Osteoblast (primary cell): Measurements from ENCODE around the gene DFFB. TPM values are rescaled to one million over a fixed set of nuclear protein-coding genes. Genes with fewer than 3 reads are reported as not detected.
A peak's percentile ranks its signal among the peaks of the same experiment; 100 is the strongest.

Experiments used
- DNase-seq: peaks from one replicate; pipeline ENCODE4 v3.0.0; 2011; ENCODE audit warnings: low spot score, mixed read lengths; ENCODE audit not compliant: insufficient read length; ENCODE audit errors: missing footprints
- H2AFZ ChIP-seq: 2 replicates; pipeline ENCODE4 v1.6.0; 2011; ENCODE audit warnings: mild to moderate bottlenecking, low read length
- H3K27ac ChIP-seq: 2 replicates; pipeline ENCODE4 v1.5.1; 2011; ENCODE audit warnings: mild to moderate bottlenecking, low read depth, low read length, moderate library complexity
- H3K27me3 ChIP-seq: 2 replicates; pipeline ENCODE4 v1.6.0; 2012; ENCODE audit warnings: mild to moderate bottlenecking, control low read depth, inconsistent platforms, low read length, moderate library complexity; ENCODE audit not compliant: insufficient read depth
- H3K36me3 ChIP-seq: 2 replicates; pipeline ENCODE4 v1.5.1; 2011; ENCODE audit warnings: mild to moderate bottlenecking, low read length, control low read depth, moderate library complexity; ENCODE audit not compliant: insufficient read depth
- H3K4me1 ChIP-seq: 2 replicates; pipeline ENCODE4 v1.5.1; 2011; ENCODE audit warnings: mild to moderate bottlenecking, low read length, control low read depth, moderate library complexity; ENCODE audit not compliant: insufficient read depth
- H3K4me2 ChIP-seq: 2 replicates; pipeline ENCODE4 v1.6.0; 2011; ENCODE audit warnings: mild to moderate bottlenecking, low read length; ENCODE audit not compliant: insufficient read depth
- H3K4me3 ChIP-seq: fragments of 200-600 bp; sonication (generic); 3 replicates; pipeline ENCODE4 v1.5.1; 2012; ENCODE audit warnings: mild to moderate bottlenecking, low read length, inconsistent platforms; ENCODE audit not compliant: insufficient read depth
- H3K79me2 ChIP-seq: 2 replicates; pipeline ENCODE4 v1.6.0; 2012; ENCODE audit warnings: mild to moderate bottlenecking, low read length, control low read depth, inconsistent platforms; ENCODE audit not compliant: insufficient read depth
- H3K9me3 ChIP-seq: 2 replicates; pipeline ENCODE4 v1.5.1; 2011; ENCODE audit warnings: low read depth, low read length, control low read depth
- H4K20me1 ChIP-seq: 2 replicates; pipeline ENCODE4 v1.6.0; 2012; ENCODE audit warnings: mild to moderate bottlenecking, low read length, control low read depth; ENCODE audit not compliant: insufficient read depth
- CTCF ChIP-seq: IDR thresholded peaks from 2 replicates; pipeline ENCODE4 v1.5.1; 2011; ENCODE audit warnings: mild to moderate bottlenecking, low read depth, low read length, moderate library complexity; ENCODE audit errors: extremely low read depth
- total RNA-seq: library from RNA; depleted of rRNA; stranded (reverse); fragments of >200 nt; gene quantifications from 2 replicates; pipeline ENCODE4 v1.2.3, GENCODE V29; 2012

The DFFB gene
- total RNA-seq, 1 donor, result 5.1 TPM

- no peaks in the 10 kb centered on the region for H3K9me3 ChIP-seq
These were observed 52.3 kb downstream of the DFFB start for GRCh38 chr1:3909615-3910014.

GRCh38 chr1:3910049-3910731 is 52.9 kb downstream of the DFFB start:
- DNase-seq, result peak; percentile 76

More at GRCh38 chr1:3909615-3910014, 52.3 kb downstream of the DFFB start:
- Histone ChIP-seq H3K4me1 (no peaks in the 10 kb centered on the region), H4K20me1 (no peaks in the 10 kb centered on the region), H3K36me3 (no peaks in the 10 kb centered on the region), H3K4me3 (no peak overlapping the region), H3K27ac (no peak overlapping the region), H3K79me2 (no peaks in the 10 kb centered on the region), H3K27me3 (no peaks in the 10 kb centered on the region), H2AFZ (no peak overlapping the region), H3K4me2 (no peak overlapping the region)
- TF ChIP-seq CTCF, result no peak
- peak; percentile 72 for DNase-seq

GRCh38 chr1:3910857-3911845 is 53.9 kb downstream of the DFFB start:
- DNase-seq, result peak; percentile 93
- no peaks in the 10 kb centered on the region for H3K36me3 ChIP-seq
- no peaks in the 10 kb centered on the region for H3K4me1 ChIP-seq
- H3K4me3 ChIP-seq, result no peak overlapping the region
- no peaks in the 10 kb centered on the region for H3K9me3 ChIP-seq
- H4K20me1 ChIP-seq, result no peaks in the 10 kb centered on the region
- H3K27me3 ChIP-seq, result no peaks in the 10 kb centered on the region
- no peak overlapping the region for H3K4me2 ChIP-seq
- H3K27ac ChIP-seq, result no peak overlapping the region
- no peak overlapping the region for H2AFZ ChIP-seq
- H3K79me2 ChIP-seq, result no peaks in the 10 kb centered on the region
- TF ChIP-seq CTCF, result peak; percentile 55

More at GRCh38 chr1:3910049-3910731, 52.9 kb downstream of the DFFB start:
- no peaks in the 10 kb centered on the region for H3K36me3 ChIP-seq
- no peak overlapping the region for H3K4me3 ChIP-seq
- no peak overlapping the region for H2AFZ ChIP-seq
- no peak for TF ChIP-seq CTCF
- no peaks in the 10 kb centered on the region for H3K9me3 ChIP-seq
- H3K27ac ChIP-seq, result no peak overlapping the region
- H3K27me3 ChIP-seq, result no peaks in the 10 kb centered on the region
- no peaks in the 10 kb centered on the region for H3K4me1 ChIP-seq
- H3K4me2 ChIP-seq, result no peak overlapping the region
- H4K20me1 ChIP-seq, result no peaks in the 10 kb centered on the region
- no peaks in the 10 kb centered on the region for H3K79me2 ChIP-seq
